NCI-H187 treated with DMSO at 0.1 percent for 48 hours (cell line): ENCODE results near the gene ADRA2C.

Experiments
- DNase-seq: peaks from one replicate; lab custom pipeline; 2025; lab: John Stamatoyannopoulos, UW

Gene ADRA2C

GRCh38 chr4:3760841-3761240 lies 5.3 kb upstream of the ADRA2C start:
- no peak for DNase-seq

- DNase-seq: no peak
These were observed 3.9 kb upstream of the ADRA2C start for GRCh38 chr4:3762264-3762663.

GRCh38 chr4:3762753-3763549 lies 3.2 kb upstream of the ADRA2C start:
- no peak for DNase-seq

GRCh38 chr4:3765271-3766035 lies 732 bp upstream of the ADRA2C start:
- no peak for DNase-seq

- DNase-seq: no peak
These were observed 792 bp downstream of the ADRA2C start for GRCh38 chr4:3766785-3767569.

- DNase-seq: no peak
These were observed 1.5 kb downstream of the ADRA2C start for GRCh38 chr4:3767570-3768288.

- no peak for DNase-seq
These were observed 2.9 kb downstream of the ADRA2C start for GRCh38 chr4:3768842-3769641.

GRCh38 chr4:3769642-3770184 lies 3.5 kb downstream of the ADRA2C start:
- no peak for DNase-seq

GRCh38 chr4:3770323-3771163 lies 4.4 kb downstream of the ADRA2C start:
- no peak for DNase-seq

- no peak for DNase-seq
These were observed 5.1 kb downstream of the ADRA2C start for GRCh38 chr4:3771164-3771809.

- DNase-seq: no peak
These were observed 5.8 kb downstream of the ADRA2C start for GRCh38 chr4:3771939-3772495.

- no peak for DNase-seq
These were observed 6.4 kb downstream of the ADRA2C start for GRCh38 chr4:3772632-3773031.

- DNase-seq: no peak
These were observed 7.4 kb downstream of the ADRA2C start for GRCh38 chr4:3773552-3774001.

GRCh38 chr4:3774253-3774883 lies 8.2 kb downstream of the ADRA2C start:
- no peak for DNase-seq

- no peak for DNase-seq
These were observed 8.8 kb downstream of the ADRA2C start for GRCh38 chr4:3775005-3775404.

GRCh38 chr4:3775576-3775975 lies 9.4 kb downstream of the ADRA2C start:
- no peak for DNase-seq

- DNase-seq: no peak
These were observed 10.2 kb downstream of the ADRA2C start for GRCh38 chr4:3776166-3777032.

GRCh38 chr4:3777033-3777390 lies 10.8 kb downstream of the ADRA2C start:
- DNase-seq: no peak
